Measurements from ENCODE around the gene CEP128.
A peak's percentile ranks its signal among the peaks of the same experiment; 100 is the strongest.
"Not testable (repeated sequence)": the region's sequence is repeated elsewhere in the genome, so short reads cannot be mapped to it uniquely, and the experiment has no call there.

CEP128 gene

GRCh38 chr14:80954687-80955299 lies 13.3 kb upstream of the CEP128 start:
- TF ChIP-seq CTCF (conservative IDR thresholded peaks at IDR 0.05; ENCODE audit: low read depth, low read length): peak; percentile 80
- H3K4me3 ChIP-seq (ENCODE audit: low read length): peak overlapping the region; percentile 59
- DNase-seq (ENCODE audit: low read depth): no peak

- not testable (repeated sequence) for DNase-seq (ENCODE audit: low read depth); H3K4me3 ChIP-seq (ENCODE audit: low read length)
Observed at GRCh38 chr14:80953211-80953610, 11.7 kb upstream of the CEP128 start.

GRCh38 chr14:80951491-80951890 lies 10.0 kb upstream of the CEP128 start:
- DNase-seq (ENCODE audit: low read depth): no peak
- TF ChIP-seq CTCF (conservative IDR thresholded peaks at IDR 0.05; ENCODE audit: low read depth, low read length): no peak
- no peak overlapping the region for H3K4me3 ChIP-seq (ENCODE audit: low read length)

DNA sequence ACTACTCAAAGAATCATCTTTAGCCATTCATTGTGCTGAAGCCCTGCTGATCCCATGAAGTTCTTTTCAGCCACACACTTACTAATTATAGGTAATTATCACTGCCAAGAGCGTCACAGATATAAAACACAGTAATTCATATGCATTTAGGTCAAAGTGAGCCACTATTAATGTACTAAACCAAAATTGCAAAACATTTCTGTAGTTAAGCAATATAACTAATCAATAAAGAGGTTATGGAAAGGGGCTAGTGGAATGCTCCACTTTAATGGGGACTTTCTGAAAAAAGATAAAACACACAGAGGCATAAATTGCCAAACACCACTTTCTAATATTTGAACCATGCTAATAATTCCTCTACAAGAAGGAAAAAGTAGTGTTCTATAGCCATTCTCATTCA lies 6.8 kb upstream of the CEP128 start:
- no peak overlapping the region for H3K4me3 ChIP-seq (ENCODE audit: low read length)
- no peak for TF ChIP-seq CTCF (conservative IDR thresholded peaks at IDR 0.05; ENCODE audit: low read depth, low read length)
- DNase-seq (ENCODE audit: low read depth): no peak

- DNase-seq (ENCODE audit: low read depth): no peak
- TF ChIP-seq CTCF (conservative IDR thresholded peaks at IDR 0.05; ENCODE audit: low read depth, low read length): no peak
- H3K4me3 ChIP-seq (ENCODE audit: low read length): no peak overlapping the region
Observed at GRCh38 chr14:80946797-80947196, 5.3 kb upstream of the CEP128 start.

DNA sequence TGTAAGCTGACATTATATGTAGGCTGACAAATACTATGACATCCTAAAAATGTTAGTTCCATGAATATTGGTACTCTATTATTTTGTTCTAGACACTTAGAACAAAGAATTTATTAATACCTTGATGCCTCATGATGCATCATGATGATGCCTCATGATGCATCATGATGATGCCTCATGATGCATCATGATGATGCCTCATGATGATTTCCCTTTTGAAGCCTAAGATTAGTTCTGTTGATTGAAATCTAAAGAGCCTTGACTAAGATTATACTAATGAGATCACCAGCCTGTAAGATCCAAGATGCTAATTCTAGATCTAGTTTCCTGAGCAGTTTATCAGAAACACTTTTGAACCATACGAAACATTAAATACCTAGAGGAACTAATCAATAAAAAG lies 4.6 kb upstream of the CEP128 start:
- no peak for TF ChIP-seq CTCF (conservative IDR thresholded peaks at IDR 0.05; ENCODE audit: low read depth, low read length)
- DNase-seq (ENCODE audit: low read depth): no peak
- H3K4me3 ChIP-seq (ENCODE audit: low read length): no peak overlapping the region

GRCh38 chr14:80944861-80945617 lies 3.5 kb upstream of the CEP128 start:
- H3K4me3 ChIP-seq (ENCODE audit: low read length): no peak overlapping the region
- no peak for TF ChIP-seq CTCF (conservative IDR thresholded peaks at IDR 0.05; ENCODE audit: low read depth, low read length)
- no peak for DNase-seq (ENCODE audit: low read depth)

Data from retinal pigment epithelial cell (primary cell).